H9 (cell line): ENCODE results near the gene GJB4. TPM values are rescaled to one million over a fixed set of nuclear protein-coding genes. Genes with fewer than 3 reads are reported as not detected.

ENCODE experiments used
- DNase-seq: peaks from one replicate; pipeline ENCODE4 v3.0.0-alpha.2; 2017
- H2AFZ ChIP-seq: one replicate; pipeline ENCODE4 v1.6.1; 2013; ENCODE audit warnings: mild to moderate bottlenecking, low read length, control low read depth, moderate library complexity
- H2AK5ac ChIP-seq: 2 replicates; pipeline ENCODE4 v1.6.1; 2013; ENCODE audit warnings: low read length, control low read depth, mixed read lengths; ENCODE audit not compliant: insufficient read length
- H2BK120ac ChIP-seq: one replicate; pipeline ENCODE4 v1.6.1; 2013; ENCODE audit warnings: low read depth, mild to moderate bottlenecking, low read length, control low read depth, inconsistent platforms; ENCODE audit not compliant: poor library complexity, severe bottlenecking
- H2BK12ac ChIP-seq: 2 replicates; pipeline ENCODE4 v1.6.1; 2013; ENCODE audit warnings: low read length, control low read depth, mixed read lengths, low read depth; ENCODE audit not compliant: insufficient read length
- H2BK15ac ChIP-seq: 2 replicates; pipeline ENCODE4 v1.6.1; 2013; ENCODE audit warnings: low read depth, low read length, control low read depth
- H2BK20ac ChIP-seq: one replicate; pipeline ENCODE4 v1.6.1; 2013; ENCODE audit warnings: low read depth, mild to moderate bottlenecking, low read length, control low read depth, inconsistent platforms; ENCODE audit not compliant: poor library complexity, severe bottlenecking
- H2BK5ac ChIP-seq: 2 replicates; pipeline ENCODE4 v1.6.1; 2013; ENCODE audit warnings: low read length, control low read depth, mixed read lengths; ENCODE audit not compliant: insufficient read length
- H3K14ac ChIP-seq: 2 replicates; pipeline ENCODE4 v1.6.1; 2013; ENCODE audit warnings: low read length, control low read depth; ENCODE audit not compliant: insufficient read depth
- H3K18ac ChIP-seq: 2 replicates; pipeline ENCODE4 v1.6.1; 2013; ENCODE audit warnings: low read depth, mild to moderate bottlenecking, mixed read lengths, low read length, control low read depth; ENCODE audit not compliant: insufficient read length
- H3K23ac ChIP-seq: 2 replicates; pipeline ENCODE4 v1.6.1; 2013; ENCODE audit warnings: low read length, control low read depth, mixed read lengths, low read depth; ENCODE audit not compliant: insufficient read length
- H3K23me2 ChIP-seq: 2 replicates; pipeline ENCODE4 v1.6.1; 2013; ENCODE audit warnings: low read depth, mild to moderate bottlenecking, mixed read lengths, low read length, control low read depth; ENCODE audit not compliant: insufficient read length, poor library complexity, severe bottlenecking
- H3K27ac ChIP-seq: 2 replicates; pipeline ENCODE4 v1.5.1; 2013; ENCODE audit warnings: low read length, control low read depth, mixed read lengths, low read depth; ENCODE audit not compliant: insufficient read length
- H3K27me3 ChIP-seq: 2 replicates; pipeline ENCODE4 v1.6.1; 2013; ENCODE audit warnings: low read length, control low read depth, inconsistent platforms; ENCODE audit not compliant: insufficient read depth
- H3K4ac ChIP-seq: 2 replicates; pipeline ENCODE4 v1.6.1; 2013; ENCODE audit warnings: low read depth, mild to moderate bottlenecking, control low read depth, inconsistent platforms, low read length, moderate library complexity
- H3K4me1 ChIP-seq: 2 replicates; pipeline ENCODE4 v1.6.1; 2013; ENCODE audit warnings: low read length, control low read depth, inconsistent platforms; ENCODE audit not compliant: insufficient read depth
- H3K4me2 ChIP-seq: 2 replicates; pipeline ENCODE4 v1.6.1; 2013; ENCODE audit warnings: low read length, control low read depth, mixed read lengths; ENCODE audit not compliant: insufficient read length, insufficient read depth
- H3K56ac ChIP-seq: 2 replicates; pipeline ENCODE4 v1.6.1; 2013; ENCODE audit warnings: low read depth, mild to moderate bottlenecking, mixed read lengths, low read length, control low read depth; ENCODE audit not compliant: insufficient read length
- H3K79me1 ChIP-seq: 2 replicates; pipeline ENCODE4 v1.6.1; 2013; ENCODE audit warnings: low read depth, mild to moderate bottlenecking, moderate library complexity, low read length, control low read depth, inconsistent platforms; ENCODE audit not compliant: insufficient read depth, poor library complexity, severe bottlenecking
- H3K79me2 ChIP-seq: 2 replicates; pipeline ENCODE4 v1.6.1; 2013; ENCODE audit warnings: low read length, control low read depth, inconsistent platforms; ENCODE audit not compliant: insufficient read depth
- H3K9ac ChIP-seq: 2 replicates; pipeline ENCODE4 v1.6.1; 2013; ENCODE audit warnings: low read length, control low read depth, mixed read lengths; ENCODE audit not compliant: insufficient read length; ENCODE audit errors: extremely low read depth
- H3K9me3 ChIP-seq: one replicate; pipeline ENCODE4 v1.6.1; 2013; ENCODE audit warnings: low read depth, low read length, inconsistent platforms; ENCODE audit not compliant: control insufficient read depth
- H3T11ph ChIP-seq: one replicate; pipeline ENCODE4 v1.6.1; 2013; ENCODE audit warnings: mild to moderate bottlenecking, low read length, control low read depth, inconsistent platforms
- H4K20me1 ChIP-seq: one replicate; pipeline ENCODE4 v1.6.1; 2013; ENCODE audit not compliant: control insufficient read depth, insufficient read length, insufficient read depth
- H4K5ac ChIP-seq: 2 replicates; pipeline ENCODE4 v1.6.1; 2013; ENCODE audit warnings: low read depth, mild to moderate bottlenecking, mixed read lengths, low read length, control low read depth; ENCODE audit not compliant: insufficient read length
- H4K8ac ChIP-seq: replicated peaks from 2 replicates; pipeline ENCODE4 v1.6.1; 2013; ENCODE audit warnings: low read length, control low read depth, mixed read lengths, low read depth; ENCODE audit not compliant: insufficient read length
- H4K91ac ChIP-seq: 2 replicates; pipeline ENCODE4 v1.6.1; 2013; ENCODE audit warnings: low read depth, mild to moderate bottlenecking, moderate library complexity, mixed read lengths, low read length, control low read depth; ENCODE audit not compliant: insufficient read length
- H3K27ac Mint-ChIP-seq, 3 experiments: 2 replicates in 2 of 3; 3 replicates in 1 of 3; pipeline ENCODE4 v1.8.0; 2020 to 2021; ENCODE audit warnings: mixed read lengths in 3 of 3, mild to moderate bottlenecking in 1 of 3, moderate library complexity in 1 of 3
- H3K27me3 Mint-ChIP-seq: 2 replicates; pipeline ENCODE4 v1.8.0; 2021; ENCODE audit warnings: low read depth, mild to moderate bottlenecking, moderate library complexity, mixed read lengths
- H3K36me3 Mint-ChIP-seq, 3 experiments: 2 replicates in 2 of 3; 3 replicates in 1 of 3; pipeline ENCODE4 v1.8.0; 2020 to 2021; ENCODE audit warnings: low read depth in 3 of 3, mixed read lengths in 3 of 3; ENCODE audit not compliant: insufficient read depth in 1 of 3
- H3K4me1 Mint-ChIP-seq, 2 experiments: 2 replicates each; pipeline ENCODE4 v1.8.0; 2020; ENCODE audit warnings: mixed read lengths in 2 of 2
- H3K4me3 Mint-ChIP-seq, 2 experiments: 2 replicates in 1 of 2; 3 replicates in 1 of 2; pipeline ENCODE4 v1.8.0; 2020 to 2021; ENCODE audit warnings: mild to moderate bottlenecking in 2 of 2, mixed read lengths in 2 of 2, moderate library complexity in 1 of 2
- H3K9me3 Mint-ChIP-seq, 2 experiments: 2 replicates in 1 of 2; 3 replicates in 1 of 2; pipeline ENCODE4 v1.8.0; 2020; ENCODE audit warnings: mild to moderate bottlenecking in 2 of 2, mixed read lengths in 2 of 2, moderate library complexity in 1 of 2
- WGBS: extraction: QIAGEN DNeasy Blood & Tissue Kit; methylation state at CpG from one replicate; pipeline ENCODE4 v1.1.7; 2013; ENCODE audit warnings: missing lambda C conversion rate, low lambda C conversion rate, mixed read lengths; ENCODE audit not compliant: insufficient read length; ENCODE audit errors: extremely low coverage; 5-methylcytosine and 5-hydroxymethylcytosine counted together
- total RNA-seq: library from RNA; stranded (reverse); gene quantifications from 2 replicates; pipeline ENCODE4 v1.2.1, GENCODE V29; 2021
- TF ChIP-seq, protein P1 (sequence below): fragments of 200-600 bp; sonication (generic); conservative IDR thresholded peaks from 3 replicates; pipeline ENCODE4 v1.8.0; 2021; ENCODE audit warnings: antibody characterized with exemption, mild to moderate bottlenecking

The GJB4 gene
- total RNA-seq, 1 experiment from 2014 or later: not detected

DNA sequence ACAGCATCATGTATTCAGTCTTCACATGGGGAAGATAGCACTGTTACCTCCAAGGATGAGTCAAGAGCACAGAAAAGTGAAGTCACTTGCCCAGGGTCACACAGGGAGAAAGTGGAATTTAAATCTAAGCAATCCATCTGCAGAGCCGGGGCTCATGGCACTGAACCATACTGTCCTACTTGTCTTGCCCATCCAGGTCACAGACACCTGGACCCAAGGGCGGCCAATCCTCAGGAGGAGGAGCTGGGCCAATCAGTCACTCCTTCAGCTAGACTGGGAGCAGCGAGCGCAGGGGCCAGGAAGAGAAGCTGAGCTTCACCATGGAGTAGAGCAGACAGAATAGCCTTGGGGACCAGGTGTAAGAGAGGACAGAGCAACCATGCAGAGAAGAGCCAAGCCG is 13.9 kb upstream of the GJB4 start:
- no peaks in the 10 kb centered on the region; the same call in 1 of the 2 replicates for H3K27me3 ChIP-seq
- H2BK12ac ChIP-seq: no peak overlapping the region
- H3K56ac ChIP-seq: no peak overlapping the region
- H4K20me1 ChIP-seq: no peaks in the 10 kb centered on the region
- H3K27me3 Mint-ChIP-seq: peaks cover 20% of the 10 kb centered on the region
- no peak overlapping the region for H3K4me2 ChIP-seq
- no peaks in the 10 kb centered on the region; a peak in 1 of 5 replicates for H3K9me3 Mint-ChIP-seq
- DNase-seq: no peak
- H3K36me3 Mint-ChIP-seq: no peaks in the 10 kb centered on the region; a peak in 1 of 7 replicates
- no peak overlapping the region for H3K23ac ChIP-seq
- no peak overlapping the region for H2BK120ac ChIP-seq
- no peak overlapping the region for H3K4ac ChIP-seq
- no peak overlapping the region for H3T11ph ChIP-seq
- H2BK20ac ChIP-seq: no peak overlapping the region
- peaks cover 18 to 25% of the 10 kb centered on the region in 2 experiments for H3K4me1 Mint-ChIP-seq
- TF ChIP-seq, protein P1, sequence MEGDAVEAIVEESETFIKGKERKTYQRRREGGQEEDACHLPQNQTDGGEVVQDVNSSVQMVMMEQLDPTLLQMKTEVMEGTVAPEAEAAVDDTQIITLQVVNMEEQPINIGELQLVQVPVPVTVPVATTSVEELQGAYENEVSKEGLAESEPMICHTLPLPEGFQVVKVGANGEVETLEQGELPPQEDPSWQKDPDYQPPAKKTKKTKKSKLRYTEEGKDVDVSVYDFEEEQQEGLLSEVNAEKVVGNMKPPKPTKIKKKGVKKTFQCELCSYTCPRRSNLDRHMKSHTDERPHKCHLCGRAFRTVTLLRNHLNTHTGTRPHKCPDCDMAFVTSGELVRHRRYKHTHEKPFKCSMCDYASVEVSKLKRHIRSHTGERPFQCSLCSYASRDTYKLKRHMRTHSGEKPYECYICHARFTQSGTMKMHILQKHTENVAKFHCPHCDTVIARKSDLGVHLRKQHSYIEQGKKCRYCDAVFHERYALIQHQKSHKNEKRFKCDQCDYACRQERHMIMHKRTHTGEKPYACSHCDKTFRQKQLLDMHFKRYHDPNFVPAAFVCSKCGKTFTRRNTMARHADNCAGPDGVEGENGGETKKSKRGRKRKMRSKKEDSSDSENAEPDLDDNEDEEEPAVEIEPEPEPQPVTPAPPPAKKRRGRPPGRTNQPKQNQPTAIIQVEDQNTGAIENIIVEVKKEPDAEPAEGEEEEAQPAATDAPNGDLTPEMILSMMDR: no peak
- H3K9ac ChIP-seq: no peak overlapping the region
- no peak overlapping the region for H3K27ac ChIP-seq
- H3K14ac ChIP-seq: no peak overlapping the region
- no peak overlapping the region for H3K18ac ChIP-seq
- no peak overlapping the region for H2AK5ac ChIP-seq
- H3K27ac Mint-ChIP-seq: no peak overlapping the region
- H2AFZ ChIP-seq: no peak overlapping the region
- H4K91ac ChIP-seq: no peak overlapping the region
- no CpG with 5 or more reads among the region's 5 CpGs for WGBS
- H2BK15ac ChIP-seq: no peak overlapping the region
- H3K9me3 ChIP-seq: no peaks in the 10 kb centered on the region
- no peaks in the 10 kb centered on the region for H3K23me2 ChIP-seq
- H3K4me3 Mint-ChIP-seq: no peak overlapping the region
- H3K4me1 ChIP-seq: no peaks in the 10 kb centered on the region; the same call in 1 of the 2 replicates
- no peak overlapping the region for H2BK5ac ChIP-seq
- no peak overlapping the region for H4K5ac ChIP-seq
- no peaks in the 10 kb centered on the region for H3K79me2 ChIP-seq
- H3K79me1 ChIP-seq: no peaks in the 10 kb centered on the region
- H4K8ac ChIP-seq: no peak overlapping the region
